SK-N-SH treated with all-trans-retinoic acid at 6 μM for 48 hours (cell line): ENCODE results near the gene FAM161A.
"Not testable (repeated sequence)": the region's sequence is repeated elsewhere in the genome, so short reads cannot be mapped to it uniquely, and the experiment has no call there.

Experiments
- ATAC-seq: fragments of 200-7000 bp; cut with Tn5 transposase; 3 replicates; pipeline ENCODE4 v1.9.1; 2020; ENCODE audit warnings: mild to moderate bottlenecking, moderate library complexity
- ARNTL ChIP-seq: fragments of 450-650 bp; formaldehyde crosslinking; IDR thresholded peaks from 2 replicates; pipeline ENCODE4 v1.5.0; 2020; ENCODE audit warnings: low read depth, mild to moderate bottlenecking, moderate library complexity, borderline replicate concordance
- ESRRG ChIP-seq: fragments of 250-450 bp; sonication (Bioruptor Pico); IDR thresholded peaks from 2 replicates; pipeline ENCODE4 v1.6.1; 2021; ENCODE audit warnings: mild to moderate bottlenecking
- GLIS3 ChIP-seq: fragments of 250-450 bp; sonication (Bioruptor Pico); IDR thresholded peaks from 2 replicates; pipeline ENCODE4 v1.5.0; 2020; ENCODE audit warnings: mild to moderate bottlenecking, moderate library complexity
- ISL1 ChIP-seq: fragments of 250-450 bp; sonication (Bioruptor Pico); IDR thresholded peaks from 2 replicates; pipeline ENCODE4 v2.1.2; 2022; ENCODE audit warnings: mild to moderate bottlenecking, moderate library complexity
- OSR1 ChIP-seq: fragments of 250-450 bp; sonication (Bioruptor Pico); IDR thresholded peaks from 2 replicates; pipeline ENCODE4 v1.8.0; 2022; ENCODE audit warnings: moderate library complexity, mild to moderate bottlenecking, inconsistent platforms
- RARB ChIP-seq: fragments of 250-450 bp; sonication (Bioruptor Pico); IDR thresholded peaks from 2 replicates; pipeline ENCODE4 v1.8.0; 2021; ENCODE audit warnings: mild to moderate bottlenecking, moderate library complexity
- SNAI2 ChIP-seq: fragments of 250-450 bp; sonication (Bioruptor Pico); IDR thresholded peaks from 2 replicates; pipeline ENCODE4 v1.5.0; 2020; ENCODE audit warnings: mild to moderate bottlenecking, moderate library complexity
- TOX ChIP-seq: fragments of 250-450 bp; sonication (Bioruptor Pico); IDR thresholded peaks from 2 replicates; pipeline ENCODE4 v1.8.0; 2021; ENCODE audit warnings: mild to moderate bottlenecking, moderate library complexity, borderline replicate concordance
- ZC3H10 ChIP-seq: fragments of 250-450 bp; sonication (Bioruptor Pico); IDR thresholded peaks from 2 replicates; pipeline ENCODE4 v1.5.1; 2021; ENCODE audit warnings: mild to moderate bottlenecking, moderate library complexity
- ZFP30 ChIP-seq: fragments of 450-650 bp; formaldehyde crosslinking; IDR thresholded peaks from 2 replicates; pipeline ENCODE4 v1.5.0; 2022; ENCODE audit warnings: mild to moderate bottlenecking, moderate library complexity
- ZNF565 ChIP-seq: fragments of 450-650 bp; formaldehyde crosslinking; conservative IDR thresholded peaks from 2 replicates; pipeline ENCODE4 v1.5.0; 2020; ENCODE audit warnings: low read depth, mild to moderate bottlenecking, moderate library complexity
- ZNF8 ChIP-seq: fragments of 450-650 bp; formaldehyde crosslinking; IDR thresholded peaks from 2 replicates; pipeline ENCODE4 v1.5.0; 2020; ENCODE audit warnings: mild to moderate bottlenecking, moderate library complexity
- TF ChIP-seq, protein P1 (sequence below): fragments of 250-450 bp; sonication (Bioruptor Pico); IDR thresholded peaks from 2 replicates; pipeline ENCODE4 v1.8.0; 2021; ENCODE audit warnings: low read depth, mild to moderate bottlenecking, moderate library complexity, borderline replicate concordance
- TF ChIP-seq, protein P2 (sequence below): fragments of 250-450 bp; sonication (Bioruptor Pico); IDR thresholded peaks from 2 replicates; pipeline ENCODE4 v1.5.0; 2020; ENCODE audit warnings: mild to moderate bottlenecking, moderate library complexity
- TF ChIP-seq, protein P3 (sequence below): fragments of 250-450 bp; sonication (Bioruptor Pico); IDR thresholded peaks from 2 replicates; pipeline ENCODE4 v1.5.1; 2021; ENCODE audit warnings: mild to moderate bottlenecking, moderate library complexity
- TF ChIP-seq, protein P4 (sequence below): fragments of 250-450 bp; sonication (Bioruptor Pico); IDR thresholded peaks from 2 replicates; pipeline ENCODE4 v1.8.0; 2020; ENCODE audit warnings: mild to moderate bottlenecking, moderate library complexity, borderline replicate concordance

The FAM161A gene

DNA sequence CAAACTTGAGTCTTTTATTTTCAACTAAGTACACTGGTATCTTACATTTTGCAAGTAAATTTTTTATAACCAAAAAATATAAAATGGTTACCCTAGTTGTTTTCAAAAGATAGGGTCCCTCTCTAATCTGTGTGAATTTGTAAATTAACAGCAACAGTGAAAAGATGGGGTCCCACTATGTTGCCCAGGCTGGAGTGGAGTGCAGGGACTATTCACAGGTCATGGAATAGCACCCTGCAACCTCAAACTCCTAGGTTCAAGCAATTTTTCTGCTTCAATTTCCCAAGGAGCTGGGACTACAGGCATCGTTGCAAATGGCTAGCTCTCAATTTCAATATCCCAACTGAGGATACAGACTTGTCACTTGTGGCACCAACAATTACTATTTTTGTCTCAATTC is 22.5 kb upstream of the FAM161A start:
- TF ChIP-seq, protein P1, sequence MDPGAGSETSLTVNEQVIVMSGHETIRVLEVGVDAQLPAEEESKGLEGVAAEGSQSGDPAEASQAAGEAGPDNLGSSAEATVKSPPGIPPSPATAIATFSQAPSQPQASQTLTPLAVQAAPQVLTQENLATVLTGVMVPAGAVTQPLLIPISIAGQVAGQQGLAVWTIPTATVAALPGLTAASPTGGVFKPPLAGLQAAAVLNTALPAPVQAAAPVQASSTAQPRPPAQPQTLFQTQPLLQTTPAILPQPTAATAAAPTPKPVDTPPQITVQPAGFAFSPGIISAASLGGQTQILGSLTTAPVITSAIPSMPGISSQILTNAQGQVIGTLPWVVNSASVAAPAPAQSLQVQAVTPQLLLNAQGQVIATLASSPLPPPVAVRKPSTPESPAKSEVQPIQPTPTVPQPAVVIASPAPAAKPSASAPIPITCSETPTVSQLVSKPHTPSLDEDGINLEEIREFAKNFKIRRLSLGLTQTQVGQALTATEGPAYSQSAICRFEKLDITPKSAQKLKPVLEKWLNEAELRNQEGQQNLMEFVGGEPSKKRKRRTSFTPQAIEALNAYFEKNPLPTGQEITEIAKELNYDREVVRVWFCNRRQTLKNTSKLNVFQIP (CRISPR knock-in tag) = no peak
- no peak for TF ChIP-seq TOX
- TF ChIP-seq, protein P2, sequence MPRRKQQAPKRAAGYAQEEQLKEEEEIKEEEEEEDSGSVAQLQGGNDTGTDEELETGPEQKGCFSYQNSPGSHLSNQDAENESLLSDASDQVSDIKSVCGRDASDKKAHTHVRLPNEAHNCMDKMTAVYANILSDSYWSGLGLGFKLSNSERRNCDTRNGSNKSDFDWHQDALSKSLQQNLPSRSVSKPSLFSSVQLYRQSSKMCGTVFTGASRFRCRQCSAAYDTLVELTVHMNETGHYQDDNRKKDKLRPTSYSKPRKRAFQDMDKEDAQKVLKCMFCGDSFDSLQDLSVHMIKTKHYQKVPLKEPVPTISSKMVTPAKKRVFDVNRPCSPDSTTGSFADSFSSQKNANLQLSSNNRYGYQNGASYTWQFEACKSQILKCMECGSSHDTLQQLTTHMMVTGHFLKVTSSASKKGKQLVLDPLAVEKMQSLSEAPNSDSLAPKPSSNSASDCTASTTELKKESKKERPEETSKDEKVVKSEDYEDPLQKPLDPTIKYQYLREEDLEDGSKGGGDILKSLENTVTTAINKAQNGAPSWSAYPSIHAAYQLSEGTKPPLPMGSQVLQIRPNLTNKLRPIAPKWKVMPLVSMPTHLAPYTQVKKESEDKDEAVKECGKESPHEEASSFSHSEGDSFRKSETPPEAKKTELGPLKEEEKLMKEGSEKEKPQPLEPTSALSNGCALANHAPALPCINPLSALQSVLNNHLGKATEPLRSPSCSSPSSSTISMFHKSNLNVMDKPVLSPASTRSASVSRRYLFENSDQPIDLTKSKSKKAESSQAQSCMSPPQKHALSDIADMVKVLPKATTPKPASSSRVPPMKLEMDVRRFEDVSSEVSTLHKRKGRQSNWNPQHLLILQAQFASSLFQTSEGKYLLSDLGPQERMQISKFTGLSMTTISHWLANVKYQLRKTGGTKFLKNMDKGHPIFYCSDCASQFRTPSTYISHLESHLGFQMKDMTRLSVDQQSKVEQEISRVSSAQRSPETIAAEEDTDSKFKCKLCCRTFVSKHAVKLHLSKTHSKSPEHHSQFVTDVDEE (CRISPR knock-in tag) = no peak
- TF ChIP-seq, protein P3, sequence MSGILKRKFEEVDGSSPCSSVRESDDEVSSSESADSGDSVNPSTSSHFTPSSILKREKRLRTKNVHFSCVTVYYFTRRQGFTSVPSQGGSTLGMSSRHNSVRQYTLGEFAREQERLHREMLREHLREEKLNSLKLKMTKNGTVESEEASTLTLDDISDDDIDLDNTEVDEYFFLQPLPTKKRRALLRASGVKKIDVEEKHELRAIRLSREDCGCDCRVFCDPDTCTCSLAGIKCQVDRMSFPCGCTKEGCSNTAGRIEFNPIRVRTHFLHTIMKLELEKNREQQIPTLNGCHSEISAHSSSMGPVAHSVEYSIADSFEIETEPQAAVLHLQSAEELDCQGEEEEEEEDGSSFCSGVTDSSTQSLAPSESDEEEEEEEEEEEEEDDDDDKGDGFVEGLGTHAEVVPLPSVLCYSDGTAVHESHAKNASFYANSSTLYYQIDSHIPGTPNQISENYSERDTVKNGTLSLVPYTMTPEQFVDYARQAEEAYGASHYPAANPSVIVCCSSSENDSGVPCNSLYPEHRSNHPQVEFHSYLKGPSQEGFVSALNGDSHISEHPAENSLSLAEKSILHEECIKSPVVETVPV (CRISPR knock-in tag) = no peak
- ATAC-seq = no peak

DNA sequence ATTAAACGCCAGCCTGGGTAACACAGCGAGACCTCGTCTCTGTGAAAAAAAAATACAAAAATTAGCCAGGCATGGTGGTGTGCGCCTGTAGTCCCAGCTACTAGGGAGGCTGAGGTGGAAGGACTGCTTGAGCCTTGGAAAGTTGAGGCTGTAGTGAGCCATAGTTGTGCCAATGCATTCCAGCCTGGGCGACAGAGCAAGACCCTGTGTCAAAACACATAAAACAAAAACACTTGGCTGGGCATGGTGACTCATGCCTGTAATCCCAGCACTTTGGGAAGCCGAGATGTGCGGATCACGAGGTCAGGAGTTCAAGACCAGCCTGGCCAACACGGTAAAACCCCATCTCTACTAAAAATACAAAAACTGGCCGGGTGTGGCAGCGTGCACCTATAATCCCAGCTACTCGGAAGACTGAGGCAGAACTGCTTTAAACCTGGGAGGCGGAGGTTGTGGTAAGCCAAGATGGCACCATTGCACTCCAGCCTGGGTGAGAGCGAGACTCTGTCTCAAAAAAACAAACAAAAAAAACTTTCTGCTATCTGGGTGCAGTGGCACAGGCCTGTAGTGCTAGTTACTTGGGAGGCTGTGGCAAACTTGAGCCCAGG is 12.7 kb upstream of the FAM161A start:
- not testable (repeated sequence) for ATAC-seq

DNA sequence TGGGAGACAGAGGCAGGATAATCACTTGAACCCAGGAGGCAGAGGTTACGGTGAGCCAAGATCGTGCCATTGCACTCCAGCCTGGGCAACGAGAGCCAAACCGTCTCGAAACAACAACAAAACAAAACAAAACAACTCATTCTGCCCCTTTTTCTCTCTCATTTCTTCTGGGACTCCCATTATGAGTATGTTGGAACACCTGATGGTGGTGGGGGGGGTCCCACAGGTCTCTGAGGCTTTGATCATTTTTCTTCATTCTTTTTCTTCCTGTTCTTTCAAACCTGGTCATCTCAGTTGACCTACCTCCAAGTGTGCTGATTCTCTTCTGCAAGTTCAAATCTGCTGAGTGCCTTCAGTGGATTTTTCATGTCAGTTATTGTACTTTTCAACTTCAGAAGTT is 8.2 kb upstream of the FAM161A start:
- TF ChIP-seq, protein P4, sequence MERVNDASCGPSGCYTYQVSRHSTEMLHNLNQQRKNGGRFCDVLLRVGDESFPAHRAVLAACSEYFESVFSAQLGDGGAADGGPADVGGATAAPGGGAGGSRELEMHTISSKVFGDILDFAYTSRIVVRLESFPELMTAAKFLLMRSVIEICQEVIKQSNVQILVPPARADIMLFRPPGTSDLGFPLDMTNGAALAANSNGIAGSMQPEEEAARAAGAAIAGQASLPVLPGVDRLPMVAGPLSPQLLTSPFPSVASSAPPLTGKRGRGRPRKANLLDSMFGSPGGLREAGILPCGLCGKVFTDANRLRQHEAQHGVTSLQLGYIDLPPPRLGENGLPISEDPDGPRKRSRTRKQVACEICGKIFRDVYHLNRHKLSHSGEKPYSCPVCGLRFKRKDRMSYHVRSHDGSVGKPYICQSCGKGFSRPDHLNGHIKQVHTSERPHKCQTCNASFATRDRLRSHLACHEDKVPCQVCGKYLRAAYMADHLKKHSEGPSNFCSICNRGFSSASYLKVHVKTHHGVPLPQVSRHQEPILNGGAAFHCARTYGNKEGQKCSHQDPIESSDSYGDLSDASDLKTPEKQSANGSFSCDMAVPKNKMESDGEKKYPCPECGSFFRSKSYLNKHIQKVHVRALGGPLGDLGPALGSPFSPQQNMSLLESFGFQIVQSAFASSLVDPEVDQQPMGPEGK (CRISPR knock-in tag) = no peak
- no peak for TF ChIP-seq ZNF8
- TF ChIP-seq ZNF565 (CRISPR knock-in tag) = no peak
- no peak for TF ChIP-seq TOX
- no peak for TF ChIP-seq SNAI2 (CRISPR knock-in tag)
- no peak for TF ChIP-seq OSR1 (CRISPR knock-in tag)
- TF ChIP-seq, protein P1 (CRISPR knock-in tag) = no peak
- TF ChIP-seq ARNTL (CRISPR knock-in tag) = no peak
- TF ChIP-seq GLIS3 (CRISPR knock-in tag) = no peak
- TF ChIP-seq ZC3H10 (CRISPR knock-in tag) = no peak
- no peak for TF ChIP-seq RARB (CRISPR knock-in tag)
- TF ChIP-seq ZFP30 (CRISPR knock-in tag) = no peak
- TF ChIP-seq, protein P2 (CRISPR knock-in tag) = no peak
- no peak for TF ChIP-seq ESRRG (CRISPR knock-in tag)
- TF ChIP-seq ISL1 (CRISPR knock-in tag) = no peak
- no peak for ATAC-seq
